Parathyroid adenoma (tissue), 2 donors: ENCODE results near the gene ARSG.

Source experiments
- H2AFZ ChIP-seq: fragments of 300-600 bp; sonication (generic); one replicate; pipeline ENCODE4 v1.7.0; 2017; ENCODE audit warnings: antibody characterized with exemption, mild to moderate bottlenecking
- H3K27ac ChIP-seq: fragments of 300-600 bp; sonication (generic); one replicate; pipeline ENCODE4 v1.7.0; 2017
- H3K27me3 ChIP-seq: fragments of 300-600 bp; sonication (generic); one replicate; pipeline ENCODE4 v1.7.0; 2017; ENCODE audit warnings: low read length; ENCODE audit not compliant: control insufficient read depth, insufficient read depth
- H3K36me3 ChIP-seq: fragments of 300-600 bp; sonication (generic); one replicate; pipeline ENCODE4 v1.7.0; 2017; ENCODE audit warnings: low read length; ENCODE audit not compliant: control insufficient read depth, insufficient read depth
- H3K4me1 ChIP-seq: fragments of 300-600 bp; sonication (generic); one replicate; pipeline ENCODE4 v1.7.0; 2017; ENCODE audit warnings: control low read depth
- H3K4me2 ChIP-seq: fragments of 300-600 bp; sonication (generic); one replicate; pipeline ENCODE4 v1.7.0; 2017; ENCODE audit warnings: low read length
- H3K4me3 ChIP-seq: fragments of 300-600 bp; sonication (generic); one replicate; pipeline ENCODE4 v1.7.0; 2017; ENCODE audit warnings: low read depth, low read length
- H3K79me2 ChIP-seq: fragments of 300-600 bp; sonication (generic); one replicate; pipeline ENCODE4 v1.7.0; 2017; ENCODE audit warnings: control low read depth
- H3K9ac ChIP-seq: fragments of 300-600 bp; sonication (generic); one replicate; pipeline ENCODE4 v1.7.0; 2017; ENCODE audit warnings: mild to moderate bottlenecking
- H3K9me3 ChIP-seq: fragments of 300-600 bp; sonication (generic); one replicate; pipeline ENCODE4 v1.7.0; 2017; ENCODE audit warnings: low read length; ENCODE audit not compliant: control insufficient read depth
- TF ChIP-seq, protein P1 (sequence below): fragments of 300-600 bp; sonication (generic); IDR thresholded peaks from one replicate; pipeline ENCODE4 v1.7.0; 2017; ENCODE audit warnings: antibody characterized with exemption, mild to moderate bottlenecking
- donor health status: primary hyperparathyroidism.

Gene ARSG

DNA sequence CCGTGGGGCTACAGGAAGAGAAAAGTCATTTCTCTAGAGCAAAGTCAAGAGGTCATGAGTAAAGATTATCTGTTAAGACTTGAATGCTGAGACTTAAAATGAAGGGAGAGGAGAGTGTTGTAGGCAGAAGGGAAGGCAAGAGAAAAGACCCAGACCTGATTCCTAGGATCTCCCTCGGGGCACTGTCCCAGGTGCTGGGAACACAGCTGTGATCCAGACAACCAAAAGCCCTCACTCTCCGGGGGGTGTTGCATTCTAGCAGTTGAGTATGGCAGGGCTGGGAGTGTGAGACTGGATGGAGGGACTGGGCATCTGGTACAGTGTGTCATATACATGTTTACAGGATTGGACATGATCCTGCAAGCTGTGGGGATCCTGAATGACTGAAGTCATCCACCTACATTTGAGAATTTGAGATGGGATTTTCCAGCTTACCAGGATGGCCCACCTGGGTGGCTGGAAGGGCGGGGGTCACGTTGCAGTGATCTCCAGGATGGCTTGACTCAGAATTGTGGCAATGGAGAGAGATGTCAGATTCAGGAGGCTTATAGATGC is 29.1 kb downstream of the ARSG start:
- H3K27me3 ChIP-seq: no peaks in the 10 kb centered on the region
- no peaks in the 10 kb centered on the region for H3K79me2 ChIP-seq
- no peak overlapping the region for H2AFZ ChIP-seq
- H3K36me3 ChIP-seq: no peaks in the 10 kb centered on the region
- H3K4me3 ChIP-seq: no peak overlapping the region
- no peaks in the 10 kb centered on the region for H3K9me3 ChIP-seq
- H3K27ac ChIP-seq: no peak overlapping the region
- H3K4me2 ChIP-seq: no peak overlapping the region
- no peaks in the 10 kb centered on the region for H3K4me1 ChIP-seq
- TF ChIP-seq, protein P1, sequence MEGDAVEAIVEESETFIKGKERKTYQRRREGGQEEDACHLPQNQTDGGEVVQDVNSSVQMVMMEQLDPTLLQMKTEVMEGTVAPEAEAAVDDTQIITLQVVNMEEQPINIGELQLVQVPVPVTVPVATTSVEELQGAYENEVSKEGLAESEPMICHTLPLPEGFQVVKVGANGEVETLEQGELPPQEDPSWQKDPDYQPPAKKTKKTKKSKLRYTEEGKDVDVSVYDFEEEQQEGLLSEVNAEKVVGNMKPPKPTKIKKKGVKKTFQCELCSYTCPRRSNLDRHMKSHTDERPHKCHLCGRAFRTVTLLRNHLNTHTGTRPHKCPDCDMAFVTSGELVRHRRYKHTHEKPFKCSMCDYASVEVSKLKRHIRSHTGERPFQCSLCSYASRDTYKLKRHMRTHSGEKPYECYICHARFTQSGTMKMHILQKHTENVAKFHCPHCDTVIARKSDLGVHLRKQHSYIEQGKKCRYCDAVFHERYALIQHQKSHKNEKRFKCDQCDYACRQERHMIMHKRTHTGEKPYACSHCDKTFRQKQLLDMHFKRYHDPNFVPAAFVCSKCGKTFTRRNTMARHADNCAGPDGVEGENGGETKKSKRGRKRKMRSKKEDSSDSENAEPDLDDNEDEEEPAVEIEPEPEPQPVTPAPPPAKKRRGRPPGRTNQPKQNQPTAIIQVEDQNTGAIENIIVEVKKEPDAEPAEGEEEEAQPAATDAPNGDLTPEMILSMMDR: no peak
- H3K9ac ChIP-seq: no peak overlapping the region

DNA sequence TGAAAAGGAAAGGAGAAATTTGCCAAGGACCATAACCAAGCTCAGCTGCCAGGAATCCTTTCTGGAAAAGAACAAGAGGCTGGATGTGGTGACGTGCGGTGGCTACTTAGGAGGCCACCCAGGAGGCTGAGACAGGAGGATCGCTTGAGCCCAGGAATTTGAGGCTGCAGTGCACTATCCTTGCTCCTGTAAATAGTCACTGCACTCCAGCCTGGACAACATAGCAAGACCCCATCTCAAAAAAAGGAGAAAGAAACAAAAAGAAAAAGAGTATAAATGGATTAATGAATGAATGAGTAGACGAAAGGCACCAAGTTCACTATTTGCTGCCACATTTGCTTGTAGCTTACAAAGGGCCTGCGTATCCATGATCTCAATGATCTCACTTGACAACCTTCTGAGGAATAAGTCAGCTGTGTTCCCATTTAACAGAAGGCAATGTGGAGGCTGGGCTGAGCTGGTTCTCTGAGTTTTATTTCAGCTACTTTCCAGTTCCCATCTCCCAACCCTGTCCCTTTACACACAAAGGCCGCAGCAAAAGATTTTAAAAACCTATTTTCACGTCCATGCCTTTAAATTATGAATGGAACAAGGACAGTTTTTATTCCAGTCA is 29.8 kb downstream of the ARSG start:
- no peaks in the 10 kb centered on the region for H3K27me3 ChIP-seq
- H3K4me1 ChIP-seq: no peaks in the 10 kb centered on the region

DNA sequence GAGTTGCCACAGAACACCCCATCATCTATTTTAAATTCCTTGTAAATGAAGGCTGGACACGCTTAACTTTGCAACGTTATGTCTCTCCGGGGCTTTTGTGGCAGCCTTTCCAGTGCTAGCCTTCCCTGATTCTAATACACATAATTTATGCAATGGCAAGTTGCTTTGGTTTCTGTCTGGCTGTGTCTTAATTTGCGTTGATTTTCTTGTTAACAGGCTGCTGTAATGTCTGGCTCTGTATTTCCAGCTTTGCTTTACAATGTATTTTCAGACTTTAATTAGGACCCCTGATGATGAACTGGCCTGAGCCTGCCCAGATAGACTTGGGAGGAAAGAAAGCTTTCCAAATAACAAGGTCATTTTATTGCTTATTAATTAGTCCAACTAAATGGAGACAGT is 30.3 kb downstream of the ARSG start:
- Histone ChIP-seq H3K36me3 (no peaks in the 10 kb centered on the region), H3K79me2 (no peaks in the 10 kb centered on the region), H3K4me2 (no peak overlapping the region), H3K27ac (no peak overlapping the region), H3K4me1 (no peaks in the 10 kb centered on the region), H3K27me3 (no peaks in the 10 kb centered on the region), H3K9me3 (no peaks in the 10 kb centered on the region), H3K4me3 (no peak overlapping the region), H2AFZ (no peak overlapping the region), H3K9ac (no peak overlapping the region)
- TF ChIP-seq, protein P1: no peak

More for the DNA sequence above, 29.8 kb downstream of the ARSG start:
- Histone ChIP-seq H3K4me2 (no peak overlapping the region), H2AFZ (no peak overlapping the region), H3K79me2 (no peaks in the 10 kb centered on the region), H3K9ac (no peak overlapping the region), H3K4me3 (no peak overlapping the region), H3K9me3 (no peaks in the 10 kb centered on the region), H3K27ac (no peak overlapping the region), H3K36me3 (no peaks in the 10 kb centered on the region)
- TF ChIP-seq, protein P1: no peak

DNA sequence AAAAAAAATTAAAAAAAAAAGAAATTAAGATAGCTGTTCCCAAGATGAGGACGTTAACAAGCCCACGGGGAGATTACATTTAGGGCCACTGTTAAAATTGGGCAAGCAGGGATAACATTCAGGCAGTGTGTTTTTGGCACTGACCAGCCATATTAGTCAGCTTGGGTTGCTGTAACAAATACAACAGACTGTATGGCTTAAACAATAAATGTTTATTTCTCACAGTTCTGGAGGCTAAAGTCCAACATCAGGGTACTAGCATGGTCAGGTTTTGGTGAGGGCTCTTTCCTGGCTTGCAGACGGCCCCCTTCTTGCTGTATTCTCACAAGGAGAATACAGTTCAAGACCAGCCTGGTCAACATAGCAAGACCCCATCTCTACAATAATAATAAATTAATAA is 31.3 kb downstream of the ARSG start:
- Histone ChIP-seq H3K4me1 (no peaks in the 10 kb centered on the region), H3K4me3 (no peak overlapping the region), H3K27me3 (no peaks in the 10 kb centered on the region), H2AFZ (no peak overlapping the region), H3K79me2 (no peaks in the 10 kb centered on the region), H3K9ac (no peak overlapping the region), H3K4me2 (no peak overlapping the region), H3K27ac (no peak overlapping the region), H3K36me3 (no peaks in the 10 kb centered on the region), H3K9me3 (no peaks in the 10 kb centered on the region)
- TF ChIP-seq, protein P1: no peak

DNA sequence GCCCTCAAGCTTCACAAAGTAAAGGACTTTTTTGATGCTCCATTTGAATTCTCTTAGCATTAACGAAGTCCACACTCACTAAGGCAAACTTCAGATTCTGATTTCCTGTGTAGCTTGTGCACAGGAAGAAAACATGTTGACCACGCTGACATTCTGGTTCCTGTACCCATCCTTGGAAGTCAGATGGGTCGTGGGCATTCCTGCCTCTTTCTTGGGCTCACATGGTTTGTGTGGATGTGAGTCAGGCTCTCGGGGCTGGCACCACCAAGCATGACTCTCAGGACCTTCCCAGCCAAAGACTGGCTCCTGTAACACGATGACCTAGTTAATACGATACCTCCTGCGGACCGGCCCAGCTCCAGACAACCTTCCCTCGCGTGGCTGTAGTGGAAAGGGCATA is 32.8 kb downstream of the ARSG start:
- no peak overlapping the region for H3K27ac ChIP-seq
- H3K4me1 ChIP-seq: no peaks in the 10 kb centered on the region
- no peak overlapping the region for H2AFZ ChIP-seq
- no peaks in the 10 kb centered on the region for H3K27me3 ChIP-seq
- TF ChIP-seq, protein P1: no peak
- no peak overlapping the region for H3K9ac ChIP-seq
- no peak overlapping the region for H3K4me3 ChIP-seq
- no peaks in the 10 kb centered on the region for H3K36me3 ChIP-seq
- H3K4me2 ChIP-seq: no peak overlapping the region
- H3K79me2 ChIP-seq: no peaks in the 10 kb centered on the region
- no peaks in the 10 kb centered on the region for H3K9me3 ChIP-seq
